Ovary (tissue), 10 donors: ENCODE data around the gene IFITM2. TPM values are rescaled to one million over a fixed set of nuclear protein-coding genes. Genes with fewer than 3 reads are reported as not detected.
A peak's percentile ranks its signal among the peaks of the same experiment; 100 is the strongest.
"Not testable (repeated sequence)": the region's sequence is repeated elsewhere in the genome, so short reads cannot be mapped to it uniquely, and the experiment has no call there.

Source experiments
- DNase-seq, 5 donors: peaks; one replicate each; pipeline ENCODE4 v3.0.0-alpha.2; 2019 to 2020
- H3K27ac ChIP-seq, 2 donors: fragments of 200-600 bp; one replicate each; pipeline versions ENCODE4 v1.5.1 to v1.8.0; 2019 to 2022
- H3K27me3 ChIP-seq: fragments of 200-600 bp; one replicate; pipeline ENCODE4 v1.8.0; 2022
- H3K36me3 ChIP-seq: fragments of 200-600 bp; sonication (generic); one replicate; pipeline ENCODE4 v1.5.1; 2019
- H3K4me1 ChIP-seq: one replicate; pipeline ENCODE4 v1.8.1; 2013; ENCODE audit warnings: mild to moderate bottlenecking, moderate library complexity; ENCODE audit not compliant: insufficient read depth
- H3K4me3 ChIP-seq: fragments of 200-600 bp; sonication (generic); one replicate; pipeline ENCODE4 v1.5.1; 2017
- H3K9me3 ChIP-seq, 2 donors: fragments of 200-600 bp in 1 of 2; sonication (generic) in 1 of 2; one replicate each; pipeline versions ENCODE4 v1.5.1 to v1.8.1; 2013 to 2019; ENCODE audit warnings: mild to moderate bottlenecking in 1 of 2, moderate library complexity in 1 of 2
- EP300 ChIP-seq: sonication (generic); formaldehyde crosslinking; IDR thresholded peaks from one replicate; pipeline ENCODE4 v1.6.1; 2017; ENCODE audit warnings: antibody characterized with exemption
- POLR2A ChIP-seq: fragments of 450-650 bp; IDR thresholded peaks from one replicate; pipeline ENCODE4 v1.6.1; 2017; ENCODE audit warnings: antibody characterized with exemption, mild to moderate bottlenecking, moderate library complexity
- WGBS, 3 donors: extraction: QIAGEN DNeasy Blood & Tissue Kit in 1 of 3; methylation state at CpG; one replicate each; pipeline versions ENCODE4 v1.1.5 to v1.1.7; 2013 to 2017; 5-methylcytosine and 5-hydroxymethylcytosine counted together
- intact Hi-C, 4 donors: fragments of 100-400 bp; cut with DNase I; formaldehyde crosslinking; loops; one replicate each; pipeline versions ENCODE4 v1.11.0 to v1.15.1; 2022 to 2023
- long read RNA-seq, 3 donors: library from polyadenylated mRNA in 2 of 3; unstranded in 2 of 3; transcript quantifications; one replicate each; pipeline ENCODE4 v2.0.0 and lab custom pipeline, GENCODE V29; 2021 to 2026
- polyA plus RNA-seq, 2 donors: library from polyadenylated mRNA; stranded (reverse); fragments of 200-250 nt in 1 of 2; fragments of 350-450 nt in 1 of 2; fragmentation: Illumina TruSeq in 1 of 2; extraction: RNeasy Lipid Tissue Mini Kit (QIAGEN cat#74804) in 1 of 2; gene quantifications; one replicate each; pipeline ENCODE4 v1.2.3, GENCODE V29; 2013 to 2014
- total RNA-seq, 7 donors: library from RNA; depleted of rRNA in 2 of 7; stranded (reverse); fragments of >200 nt in 2 of 7; fragmentation: NEBNext Ultra II Directional in 3 of 7; extraction: Animal tissue kit (Norgen Biotek cat#: 25700) in 3 of 7; gene quantifications; one replicate each; pipeline versions ENCODE4 v1.1.0 to v1.2.4, GENCODE V29; 2016 to 2023
- TF ChIP-seq, protein P1 (sequence below), 3 donors: fragments of 450-650 bp in 2 of 3; fragments of 200-600 bp in 1 of 3; IDR thresholded peaks; one replicate each; pipeline versions ENCODE4 v1.5.1 to v1.8.0; 2016 to 2022; ENCODE audit warnings: antibody characterized with exemption in 3 of 3, mild to moderate bottlenecking in 1 of 3
- donor health status: DM: no; HTN: no; CAD: no; lungs with moderate emphysema.
- donor health status: DM: no; HTN: no; CAD: no.
- donor health status: Bipolar disorder and iron deficiency.
- donor health status: DM: yes; HTN: yes; CAD: no.
- donor health status: DM: no; HTN: no; CAD: no.
- donor health status: DM: yes; HTN: yes; CAD: no.

The IFITM2 gene
- total RNA-seq, result 1,000 to 10,000 TPM in 1 of 7 donors, 100 to 1,000 TPM in 6; 207 to 1,149 (median 546) TPM
- polyA plus RNA-seq, result 100 to 1,000 TPM; 306 to 616 TPM
- long read RNA-seq, donor 1, transcript IFITM2-206 (2 exons, 892 nt), result major isoform, 104 of 127 reads
- long read RNA-seq, donor 1, partial matches to known transcripts, result 0 of 127 reads
- long read RNA-seq, donor 1, other reads (novel, unspliced or antisense), result 22 of 127 reads
- long read RNA-seq, donor 2, transcript IFITM2-206 (2 exons, 892 nt), result major isoform, 106 of 1,084 reads
- long read RNA-seq, donor 2, partial matches to known transcripts, result 958 of 1,084 reads
- long read RNA-seq, donor 2, other reads (novel, unspliced or antisense), result 19 of 1,084 reads
- long read RNA-seq, donor 3, transcript IFITM2-206 (2 exons, 892 nt), result major isoform, 454 of 523 reads
- long read RNA-seq, donor 3, partial matches to known transcripts, result 1 of 523 reads
- long read RNA-seq, donor 3, other reads (novel, unspliced or antisense), result 68 of 523 reads

GRCh38 chr11:307766-308708 lies at the start of gene IFITM2:
Gene IFITM2, plus strand, starts transcription at chr11:307816. Its CDS starts 377 bp downstream, at chr11:308193.
- not testable (repeated sequence) for H3K36me3 ChIP-seq, H3K27me3 ChIP-seq, H3K9me3 ChIP-seq
- 1 to 5% (median 2%) methylated on average over 20 to 28 of the region's 28 CpGs for WGBS, 3 donors
- intact Hi-C loops, result loop anchor here (5.0 to 10.0 kb wide), 4 partner anchors 49 to 139 kb away; partner anchors contain the start of genes BET1L (in 1 of the 4), PSMD13 (in 1 of the 4), RIC8A (in 1 of the 4) and SIRT3 (in 1 of the 4)
- DNase-seq, result peak; percentile 76 to 87 (median 83)
- peak within 1 kb of the TSS; percentile 83 to 92 for H3K27ac ChIP-seq
- H3K4me3 ChIP-seq, result peak within 1 kb of the TSS; percentile 46
- H3K4me1 ChIP-seq, result peaks cover 13% of the 10 kb centered on the region
- TF ChIP-seq EP300 (peak; percentile 78), POLR2A (peak; percentile 80)

- H3K36me3 ChIP-seq, result no peaks in the 10 kb centered on the region
- WGBS, 3 donors, result 72 to 81% (median 76%) methylated on average over 10 of the region's 10 CpGs
- no peaks in the 10 kb centered on the region for H3K4me1 ChIP-seq
- no peaks in the 10 kb centered on the region for H3K9me3 ChIP-seq
- no peaks in the 10 kb centered on the region for H3K27me3 ChIP-seq
- no peak overlapping the region for H3K27ac ChIP-seq
- no peak for DNase-seq
- H3K4me3 ChIP-seq, result no peak overlapping the region
- intact Hi-C loops, result no loop called here
- TF ChIP-seq EP300 (no peak), POLR2A (no peak)
- TF ChIP-seq, protein P1, sequence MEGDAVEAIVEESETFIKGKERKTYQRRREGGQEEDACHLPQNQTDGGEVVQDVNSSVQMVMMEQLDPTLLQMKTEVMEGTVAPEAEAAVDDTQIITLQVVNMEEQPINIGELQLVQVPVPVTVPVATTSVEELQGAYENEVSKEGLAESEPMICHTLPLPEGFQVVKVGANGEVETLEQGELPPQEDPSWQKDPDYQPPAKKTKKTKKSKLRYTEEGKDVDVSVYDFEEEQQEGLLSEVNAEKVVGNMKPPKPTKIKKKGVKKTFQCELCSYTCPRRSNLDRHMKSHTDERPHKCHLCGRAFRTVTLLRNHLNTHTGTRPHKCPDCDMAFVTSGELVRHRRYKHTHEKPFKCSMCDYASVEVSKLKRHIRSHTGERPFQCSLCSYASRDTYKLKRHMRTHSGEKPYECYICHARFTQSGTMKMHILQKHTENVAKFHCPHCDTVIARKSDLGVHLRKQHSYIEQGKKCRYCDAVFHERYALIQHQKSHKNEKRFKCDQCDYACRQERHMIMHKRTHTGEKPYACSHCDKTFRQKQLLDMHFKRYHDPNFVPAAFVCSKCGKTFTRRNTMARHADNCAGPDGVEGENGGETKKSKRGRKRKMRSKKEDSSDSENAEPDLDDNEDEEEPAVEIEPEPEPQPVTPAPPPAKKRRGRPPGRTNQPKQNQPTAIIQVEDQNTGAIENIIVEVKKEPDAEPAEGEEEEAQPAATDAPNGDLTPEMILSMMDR (IDR thresholded peaks at IDR 0.05), result no peak
Observed at GRCh38 chr11:259413-259812, 48.2 kb upstream of the IFITM2 start.

DNA sequence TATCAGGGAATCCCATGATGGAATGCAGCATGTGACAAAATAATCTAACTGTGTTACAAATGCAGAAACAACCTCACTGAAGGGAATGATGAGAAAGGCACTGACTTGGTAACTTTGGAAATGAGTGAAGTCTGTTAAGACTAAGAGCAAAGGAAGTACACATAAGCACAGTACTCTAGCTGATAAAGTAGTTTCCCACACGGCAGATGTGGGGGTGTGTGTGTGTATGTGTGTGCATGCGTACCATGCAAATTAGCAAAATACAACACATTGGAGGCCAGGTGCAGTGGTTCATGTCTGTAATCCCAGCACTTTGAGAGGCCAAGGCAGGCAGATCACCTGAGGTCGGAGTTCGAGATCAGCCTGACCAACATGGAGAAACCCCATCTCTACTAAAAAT lies 46.0 kb upstream of the IFITM2 start:
- no peak for DNase-seq
- TF ChIP-seq EP300, result no peak
- TF ChIP-seq, protein P1 (IDR thresholded peaks at IDR 0.05), result no peak
- TF ChIP-seq POLR2A, result no peak
- Histone ChIP-seq H3K27ac (no peak overlapping the region), H3K4me3 (no peak overlapping the region), H3K4me1 (no peaks in the 10 kb centered on the region), H3K27me3 (no peaks in the 10 kb centered on the region), H3K9me3 (no peaks in the 10 kb centered on the region), H3K36me3 (no peaks in the 10 kb centered on the region)
- intact Hi-C loops, result no loop called here
- WGBS, 3 donors, result 82 to 92% (median 82%) methylated on average over 4 of the region's 4 CpGs

- Histone ChIP-seq H3K36me3 (no peaks in the 10 kb centered on the region), H3K4me1 (no peaks in the 10 kb centered on the region), H3K27me3 (no peaks in the 10 kb centered on the region), H3K4me3 (no peak overlapping the region), H3K9me3 (no peaks in the 10 kb centered on the region), H3K27ac (no peak overlapping the region)
- TF ChIP-seq, protein P1 (IDR thresholded peaks at IDR 0.05), result no peak
- TF ChIP-seq EP300 (no peak), POLR2A (no peak)
- intact Hi-C loops, result no loop called here
- 79 to 91% (median 89%) methylated on average over 5 to 7 of the region's 13 CpGs for WGBS, 3 donors
- DNase-seq, result no peak
Observed at GRCh38 chr11:266676-267439, 40.8 kb upstream of the IFITM2 start.
